Hematopoietic multipotent progenitor cell treated with erythropoietin and hydrocortisone succinate and interleukin-3 and kit ligand, for 8 days (in vitro differentiated cells): ENCODE data around the gene CERS6.
A peak's percentile ranks its signal among the peaks of the same experiment; 100 is the strongest.

Experiments
- DNase-seq: peaks from one replicate; pipeline ENCODE4 v3.0.0-alpha.2; 2015

The CERS6 gene

DNA sequence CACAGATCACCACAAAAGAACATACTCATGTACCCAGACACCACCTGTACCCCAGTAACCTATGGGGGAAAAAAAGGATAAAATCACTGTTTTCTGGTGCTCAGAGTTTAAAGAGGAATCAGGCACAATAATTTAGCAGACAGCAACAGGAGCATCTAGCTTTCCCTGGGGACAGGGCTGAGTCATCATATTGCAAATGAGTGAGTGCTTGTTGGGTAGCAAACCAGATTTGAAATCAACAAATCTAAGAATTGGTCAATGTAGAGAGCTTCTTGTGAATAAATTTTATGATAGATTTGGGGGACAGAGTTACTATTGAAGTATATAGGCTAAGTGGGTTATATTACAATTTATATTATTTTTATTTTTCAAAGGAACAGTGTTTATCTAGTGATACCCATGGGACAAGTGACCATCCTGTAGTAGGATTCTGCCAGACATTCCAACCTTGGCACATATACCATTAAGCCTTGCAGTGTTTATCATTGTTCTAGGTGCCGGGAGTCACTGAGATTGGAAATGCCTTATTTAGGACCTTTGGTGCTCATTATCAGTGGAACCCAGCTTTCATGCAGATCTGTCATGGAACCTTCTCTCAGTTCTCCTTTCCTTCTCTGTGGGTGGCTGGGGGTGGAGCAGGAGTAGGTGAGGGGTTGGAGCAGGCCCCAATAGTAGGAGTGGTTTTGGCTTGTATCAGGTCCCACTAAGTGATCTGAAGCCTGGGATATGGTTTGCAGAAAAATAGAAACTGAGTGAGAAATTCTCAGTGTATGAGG lies 117.2 kb downstream of the CERS6 start:
- DNase-seq: no peak

DNA sequence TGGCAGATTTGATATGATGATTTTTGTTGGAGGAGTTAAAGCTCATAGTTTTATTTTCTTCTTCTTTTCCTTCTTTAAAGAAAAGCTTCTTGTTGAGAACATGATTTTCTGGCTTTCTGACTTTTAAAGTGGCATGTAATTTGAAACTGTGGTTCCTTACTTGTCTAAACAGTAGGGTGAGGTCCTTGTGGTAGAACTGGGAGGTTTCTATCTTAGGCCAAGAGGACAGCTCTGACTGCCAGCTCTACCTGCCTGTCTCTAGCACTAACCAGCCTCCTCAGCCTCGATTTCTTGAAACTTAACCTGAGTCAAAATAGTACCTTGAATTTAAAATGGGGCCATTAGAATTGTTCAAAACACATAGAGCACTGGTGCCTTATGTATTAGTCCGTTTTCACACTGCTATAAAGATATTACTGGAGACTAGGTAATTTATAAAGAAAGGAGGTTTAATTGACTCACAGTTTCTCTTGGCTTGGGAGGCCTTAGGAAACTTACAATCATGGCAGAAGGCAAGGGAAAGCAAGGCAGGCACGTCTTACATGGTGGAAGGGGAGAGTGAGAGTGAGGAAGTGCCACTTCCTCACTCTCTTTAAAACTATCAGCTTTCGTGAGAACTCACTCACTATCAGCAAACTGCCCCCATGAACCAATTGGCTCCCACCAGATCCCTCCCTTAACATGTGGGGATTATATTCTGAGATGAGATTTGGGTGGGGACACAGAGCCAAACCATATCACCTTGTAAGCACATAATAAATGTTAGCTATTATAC lies 119.0 kb downstream of the CERS6 start:
- no peak for DNase-seq

DNA sequence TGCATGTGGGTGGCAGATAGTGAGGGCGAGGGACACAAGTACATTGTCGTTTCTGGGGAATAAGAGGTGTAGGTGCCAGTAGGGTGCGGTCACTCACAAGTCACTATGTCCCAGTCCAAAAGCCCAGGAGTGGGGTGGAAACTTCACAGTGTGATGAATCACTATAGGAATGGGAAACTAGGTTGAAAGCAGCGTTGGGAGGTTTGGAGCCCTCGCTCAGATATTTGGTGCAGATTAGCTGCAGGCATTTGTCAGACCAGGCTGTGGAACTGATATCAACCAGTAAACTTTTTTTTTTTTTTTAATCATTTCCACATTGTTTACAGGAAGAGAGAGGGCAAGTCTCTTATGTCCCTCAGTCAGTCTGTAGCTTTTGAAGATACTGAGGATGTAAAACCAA lies 121.8 kb downstream of the CERS6 start:
- peak; percentile 23 for DNase-seq

DNA sequence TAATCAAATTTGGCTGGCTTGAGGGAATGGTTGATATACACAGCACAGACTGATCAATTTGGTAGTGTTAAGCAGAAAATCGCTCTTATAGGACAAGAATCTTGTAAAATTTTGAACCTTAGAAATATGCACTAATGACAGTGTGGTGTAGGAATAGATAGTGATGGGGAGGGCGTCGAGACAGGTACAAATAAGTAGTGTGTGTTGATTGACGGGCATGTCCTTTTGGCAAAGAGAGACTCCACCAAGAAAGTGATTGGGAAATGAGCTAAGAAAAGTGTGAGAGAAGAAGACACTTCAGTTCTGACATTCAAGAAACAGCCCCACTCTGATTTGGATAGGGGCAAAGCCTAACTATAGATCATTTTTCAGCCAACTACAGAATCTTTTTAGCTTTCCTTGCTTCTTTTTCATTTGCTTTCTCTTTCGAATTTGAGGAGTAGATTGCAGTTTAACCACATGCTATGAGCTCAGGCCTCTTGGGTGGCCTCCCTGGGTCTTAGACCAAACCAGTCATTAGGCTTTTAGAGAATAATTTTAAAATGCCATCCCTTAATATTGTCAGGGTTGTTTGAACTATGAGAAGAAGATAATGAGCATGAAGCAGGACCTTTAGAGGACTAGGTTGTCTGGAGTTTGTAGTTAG lies 127.1 kb downstream of the CERS6 start:
- no peak for DNase-seq

DNA sequence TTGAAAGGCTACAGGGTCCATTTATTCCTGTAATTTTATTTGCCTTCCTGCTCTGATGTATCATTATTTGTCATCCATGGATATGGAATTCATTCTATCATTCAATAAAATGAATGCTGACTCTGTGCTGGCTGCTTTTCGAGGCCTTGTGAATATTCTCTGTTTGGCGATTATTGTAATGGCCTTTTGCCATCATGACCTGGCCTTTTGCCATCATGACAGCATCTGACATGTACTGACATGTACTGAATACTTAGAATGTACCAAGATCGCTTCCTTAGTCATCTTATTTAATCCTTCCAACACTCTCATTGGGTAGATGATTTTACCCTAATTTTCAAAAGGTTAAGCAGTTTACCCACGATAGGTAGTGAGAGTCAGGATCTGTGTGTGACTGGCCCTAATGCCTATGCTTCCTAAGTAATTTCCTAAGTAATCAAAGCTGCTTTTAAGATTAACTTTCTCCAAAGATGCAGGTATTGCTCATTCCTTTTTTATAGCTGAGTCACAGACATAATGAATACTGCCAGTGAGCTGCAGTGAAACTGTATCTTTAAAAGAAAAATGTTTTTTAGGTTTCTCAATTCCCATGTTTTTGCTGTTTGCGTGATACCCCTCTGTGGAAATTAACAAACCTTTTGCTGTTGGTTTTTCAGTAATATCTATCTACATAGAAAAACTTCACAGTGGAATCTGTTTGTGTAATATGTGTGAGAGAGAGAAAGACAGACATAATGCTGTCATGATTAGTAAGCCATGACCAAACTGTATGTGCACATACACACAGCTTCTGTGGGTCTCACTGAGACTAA lies 127.8 kb downstream of the CERS6 start:
- DNase-seq: peak; percentile 33

DNA sequence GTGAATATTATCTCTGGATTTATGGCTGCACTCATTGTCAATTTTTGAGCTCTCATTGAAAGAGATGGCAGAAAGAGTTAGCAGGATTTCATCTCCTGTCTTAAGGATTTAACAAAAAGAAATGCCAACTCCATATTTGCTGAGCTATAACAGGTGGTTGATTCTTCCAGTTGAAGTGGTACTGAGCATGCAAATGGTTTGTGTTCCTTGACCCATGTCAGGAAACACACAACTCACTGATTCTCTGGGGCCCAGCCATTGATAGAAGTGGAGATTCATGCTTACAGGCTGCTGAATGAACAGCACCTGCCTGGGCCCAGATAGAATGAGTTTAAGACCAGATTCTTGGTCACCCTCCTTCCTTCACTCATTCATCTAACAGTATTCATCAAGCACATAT lies 128.8 kb downstream of the CERS6 start:
- no peak for DNase-seq

DNA sequence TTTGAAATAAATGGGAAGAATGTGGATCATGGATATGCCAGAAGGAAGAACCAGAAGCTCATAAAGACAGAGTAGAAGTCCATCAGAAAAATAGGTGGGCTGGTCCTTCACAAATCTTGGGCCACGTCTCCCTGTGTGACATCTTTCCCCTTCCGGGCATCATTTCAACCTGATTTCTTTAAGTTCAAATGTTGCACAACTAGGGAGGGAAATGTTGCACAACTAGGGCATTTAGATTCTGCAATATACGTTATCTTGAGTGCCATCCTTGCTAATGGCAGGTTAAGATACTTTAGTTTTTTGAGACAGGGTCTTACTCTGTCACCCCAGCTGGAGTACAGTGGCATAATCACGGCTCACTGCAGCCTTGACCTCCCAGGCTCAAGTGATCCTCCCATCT lies 129.6 kb downstream of the CERS6 start:
- no peak for DNase-seq

DNA sequence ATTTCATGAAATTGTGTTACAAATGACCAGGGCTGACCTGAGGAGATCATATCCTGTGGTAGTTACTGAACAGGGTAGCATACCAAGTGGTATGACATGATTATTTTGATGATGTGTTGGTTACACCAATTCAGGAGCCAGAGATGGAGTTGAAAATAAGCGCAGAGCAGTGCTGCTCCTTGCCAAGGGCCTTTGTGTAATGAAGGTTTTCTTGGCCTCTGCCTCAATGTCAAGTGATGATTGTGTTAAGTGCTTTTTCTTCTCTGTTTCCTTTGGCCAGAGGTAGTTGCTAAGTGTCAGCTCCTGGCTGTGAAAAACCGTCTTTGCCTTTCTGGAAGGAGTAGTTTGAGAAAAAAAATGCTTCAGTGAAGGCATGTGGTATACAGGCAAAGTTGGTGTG lies 131.2 kb downstream of the CERS6 start:
- DNase-seq: no peak

DNA sequence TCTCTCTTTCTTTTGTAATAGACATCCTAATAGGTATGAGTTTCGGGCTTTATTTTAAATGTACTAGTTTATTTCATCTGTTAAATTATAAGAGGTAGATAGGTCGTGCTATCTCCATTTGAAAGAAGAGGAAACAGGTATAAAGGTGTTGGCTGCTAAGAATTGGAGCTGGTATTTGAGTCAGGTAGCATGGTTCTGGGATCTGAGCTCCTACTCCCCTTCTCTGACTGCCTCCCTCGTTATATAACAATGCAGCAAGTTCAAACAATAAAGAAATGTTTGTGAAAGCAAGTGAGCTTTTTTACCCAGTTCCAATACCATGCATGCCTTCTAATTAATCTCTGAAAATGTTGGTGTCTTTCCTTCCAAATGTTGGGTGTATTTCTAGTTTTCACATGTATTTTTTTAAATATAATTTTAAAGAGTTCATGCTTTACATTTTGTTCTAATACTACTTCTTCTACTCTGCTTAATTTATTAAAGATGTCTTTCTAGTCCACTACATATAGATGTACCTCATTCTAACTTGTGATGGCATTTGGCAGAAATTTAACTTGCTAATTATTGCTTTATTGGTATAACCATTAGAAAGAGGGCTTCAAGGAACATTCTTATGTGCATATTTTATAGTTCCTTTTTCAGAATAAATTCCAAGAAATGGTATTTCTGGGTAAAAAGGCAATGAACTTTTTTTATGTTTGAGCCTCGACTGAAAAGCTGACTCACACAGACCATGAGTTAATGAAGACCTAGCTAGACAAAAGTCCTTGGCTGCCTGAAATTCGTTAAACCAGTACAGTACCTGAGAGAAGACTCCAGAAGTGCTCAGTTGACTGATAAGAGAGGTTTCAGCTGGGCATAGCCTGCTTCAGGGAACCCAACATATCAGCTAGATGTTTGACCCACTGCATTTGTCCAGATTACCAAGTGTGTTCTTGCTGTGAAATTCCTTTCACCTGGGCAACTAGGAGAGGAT lies 133.5 kb downstream of the CERS6 start:
- peak; percentile 56 for DNase-seq

DNA sequence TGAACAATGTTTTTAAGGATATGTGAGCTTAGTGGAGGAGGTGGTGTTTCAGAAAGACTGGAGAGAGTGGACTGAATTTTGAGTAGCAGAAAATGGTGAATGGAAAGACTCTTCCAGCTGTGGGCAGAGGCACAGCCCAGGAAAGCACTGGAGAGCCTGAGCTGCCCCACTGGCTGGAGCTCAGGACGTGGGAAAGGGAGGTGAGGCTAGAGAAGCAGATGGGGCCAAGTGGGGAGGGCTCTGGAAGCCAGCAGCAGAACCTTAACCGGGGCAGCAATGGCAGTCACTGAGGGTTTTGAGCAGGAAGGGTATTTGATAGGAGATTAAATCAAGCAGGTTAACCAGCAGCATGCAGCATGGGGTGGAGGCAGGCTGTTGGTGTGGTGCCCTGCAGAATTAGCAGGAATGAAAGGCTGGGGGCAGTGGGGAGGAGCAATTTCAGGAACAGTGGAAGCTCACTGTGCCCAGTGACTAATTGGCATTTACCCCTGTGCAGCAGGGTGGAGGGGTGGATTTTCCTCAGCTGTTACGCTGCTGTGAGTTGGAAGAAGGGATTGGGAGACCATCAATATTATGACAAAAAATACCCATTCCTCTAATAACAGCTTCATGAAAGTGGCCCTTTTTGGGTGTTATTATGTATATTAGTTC lies 136.2 kb downstream of the CERS6 start:
- DNase-seq: no peak

DNA sequence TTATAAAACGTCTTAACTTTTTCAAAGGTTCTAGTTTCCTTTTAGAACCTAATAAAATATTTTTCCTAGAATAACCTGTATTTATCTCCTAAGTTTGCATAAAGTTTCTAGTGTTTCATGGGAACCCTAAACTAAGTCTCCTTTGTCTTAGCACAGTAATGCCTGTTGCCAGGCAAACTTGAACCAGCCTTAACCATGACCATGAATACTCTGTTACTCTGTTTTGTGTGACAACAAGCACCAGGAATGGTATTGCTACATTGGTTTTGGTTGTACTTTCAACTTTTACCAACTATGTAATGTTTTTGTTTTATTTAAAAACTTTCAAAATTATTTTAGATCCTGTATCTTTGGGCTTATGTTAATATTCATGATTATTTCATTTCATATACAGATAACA lies 137.6 kb downstream of the CERS6 start:
- no peak for DNase-seq

DNA sequence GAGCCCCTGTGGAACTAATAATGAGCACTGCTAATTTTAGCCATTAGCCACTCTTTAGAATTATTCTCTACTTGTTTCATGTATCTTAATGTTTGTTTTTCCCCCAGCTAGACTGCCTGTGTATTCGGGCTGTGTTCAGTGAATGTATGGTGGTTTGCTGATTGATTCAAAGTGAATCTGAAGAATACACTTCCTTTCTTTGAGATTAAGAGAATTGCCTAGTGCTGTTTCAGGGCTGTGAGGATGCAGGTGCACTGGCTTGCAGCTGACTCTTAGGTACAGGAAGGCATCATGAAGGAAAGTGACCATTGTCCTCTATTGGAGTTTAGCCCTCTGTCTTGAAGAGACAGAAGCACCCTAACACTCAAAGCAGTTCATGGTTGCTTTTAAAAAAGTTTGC lies 138.7 kb downstream of the CERS6 start:
- DNase-seq: no peak

DNA sequence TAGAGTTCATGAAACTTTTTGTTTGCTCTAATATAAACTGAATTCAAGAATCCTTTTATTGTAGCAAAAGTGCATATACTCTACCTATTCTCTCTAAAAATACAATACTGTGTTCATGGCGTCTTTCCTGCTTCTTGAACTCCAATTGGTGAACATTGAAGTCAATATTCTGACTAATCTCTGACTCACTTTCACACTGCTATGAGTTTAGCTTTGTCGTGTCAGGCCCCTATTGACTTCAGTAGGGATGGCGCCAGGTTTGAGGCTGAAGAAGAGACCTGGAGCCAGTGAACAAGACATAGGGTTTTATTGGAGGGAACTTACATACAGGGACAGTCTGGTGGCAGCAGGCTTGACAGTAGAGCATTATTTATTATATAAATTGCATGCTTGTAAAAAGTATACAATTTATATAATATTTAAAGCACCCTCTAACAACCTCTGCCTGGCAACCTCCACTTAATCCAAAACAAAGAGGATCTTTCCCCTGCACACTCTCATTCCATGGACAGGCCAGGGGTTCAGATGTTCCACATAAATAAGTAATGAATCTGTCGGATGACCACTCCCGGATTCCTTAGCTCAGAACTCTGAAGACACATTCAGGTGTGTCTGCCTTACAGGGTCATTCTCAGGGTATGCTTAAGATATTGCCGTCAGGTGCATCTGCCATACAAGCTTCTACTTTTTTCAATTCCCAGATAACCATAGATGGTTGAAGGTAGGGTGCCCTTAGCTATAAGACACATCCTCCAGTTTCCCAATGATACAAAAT lies 141.0 kb downstream of the CERS6 start:
- no peak for DNase-seq

DNA sequence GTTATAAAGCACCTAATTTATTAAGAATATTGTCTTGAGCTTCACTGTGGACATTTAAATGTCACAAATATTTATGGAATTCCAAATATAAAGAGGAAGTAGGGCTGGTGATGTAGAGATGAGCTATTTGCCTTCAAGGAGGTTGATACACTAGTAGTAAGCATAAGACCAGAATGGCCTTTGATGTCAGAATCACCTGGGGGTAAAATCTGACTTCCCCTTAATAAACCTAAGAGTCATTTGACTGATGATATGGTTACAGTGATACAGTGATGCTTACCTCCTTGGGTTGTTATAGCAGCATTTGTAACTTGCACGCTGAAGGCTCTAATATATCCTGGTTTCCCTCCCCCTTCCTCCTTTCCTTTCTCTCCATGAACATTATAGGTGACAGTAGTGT lies 143.7 kb downstream of the CERS6 start:
- no peak for DNase-seq

DNA sequence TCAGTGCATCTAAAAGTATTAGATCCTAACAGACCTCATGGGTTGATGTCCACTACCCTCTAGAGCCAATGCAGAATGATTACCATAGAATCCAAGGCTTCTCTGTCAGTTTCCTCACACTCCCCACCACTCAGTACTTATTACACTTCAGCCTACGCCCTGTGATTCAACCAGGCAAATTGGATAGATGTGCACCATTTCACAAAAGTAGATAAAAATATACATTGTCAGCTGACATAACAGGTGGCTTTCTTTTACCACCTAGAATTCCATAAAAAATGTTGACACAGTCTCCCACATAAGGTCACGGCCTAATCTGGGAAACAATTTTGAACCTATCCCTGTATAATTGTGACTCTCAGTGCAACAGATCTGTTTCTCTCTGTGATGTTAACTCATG lies 144.9 kb downstream of the CERS6 start:
- no peak for DNase-seq

DNA sequence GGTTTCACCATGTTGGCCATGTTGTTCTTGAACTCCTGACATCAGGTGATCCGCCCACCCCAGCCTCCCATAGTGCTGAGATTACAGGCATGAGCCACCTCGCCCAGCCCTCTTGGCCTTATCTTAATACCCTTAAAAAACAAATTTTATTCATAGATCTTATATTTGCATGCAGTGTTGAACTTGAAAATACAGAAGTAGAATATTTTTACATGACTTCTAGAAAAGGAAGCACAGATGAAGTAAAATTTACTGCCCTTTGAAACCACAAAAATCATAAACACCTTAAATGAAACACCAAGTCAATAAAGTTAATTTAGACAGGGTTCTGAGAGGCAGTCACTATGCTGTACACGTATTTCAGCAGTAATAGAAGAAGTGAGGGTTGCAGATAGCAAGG lies 145.7 kb downstream of the CERS6 start:
- DNase-seq: no peak

DNA sequence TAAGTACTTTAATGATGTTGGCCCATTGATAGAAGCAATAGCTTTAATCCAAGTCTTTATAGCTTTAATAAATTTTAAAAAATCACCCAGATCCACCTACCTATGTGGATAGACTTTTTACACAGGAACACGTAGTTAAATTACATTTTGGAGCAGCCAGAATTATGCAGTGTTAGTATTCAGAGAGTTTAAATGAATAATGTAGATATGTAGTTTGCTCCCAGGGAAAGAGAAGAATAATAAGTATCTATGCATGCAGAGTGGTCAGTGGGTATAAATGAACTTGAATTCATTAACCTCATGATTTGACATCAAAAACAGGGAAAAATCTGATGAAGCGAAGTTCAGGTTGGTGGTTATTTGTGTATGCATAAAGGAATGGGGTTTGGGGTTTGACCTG lies 146.3 kb downstream of the CERS6 start:
- DNase-seq: no peak

DNA sequence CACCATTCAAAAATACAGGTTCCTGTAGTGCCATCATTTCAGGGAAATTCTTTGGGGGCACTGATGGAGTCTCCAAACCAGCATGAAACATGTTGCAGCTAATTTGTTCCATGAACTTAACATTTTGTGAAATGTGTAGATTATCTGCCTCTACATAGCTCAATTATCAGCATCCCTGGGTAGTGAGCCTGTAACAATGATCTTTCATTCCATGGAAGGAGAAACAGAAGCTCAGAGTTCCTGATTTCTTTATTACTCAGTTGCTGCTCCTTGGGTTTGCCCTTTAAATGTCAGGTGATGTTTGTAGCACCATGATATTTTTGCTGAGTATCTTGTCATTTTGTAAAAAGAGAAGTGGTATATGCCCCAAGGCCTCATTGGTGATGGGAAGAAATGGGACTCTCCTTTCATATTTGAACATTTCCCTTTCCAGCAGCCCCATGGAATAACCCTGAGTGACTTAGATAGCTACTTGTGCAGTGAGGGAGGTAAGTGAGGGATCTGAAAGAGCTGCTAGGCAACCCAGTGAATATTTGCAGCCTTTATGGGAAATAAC lies 146.9 kb downstream of the CERS6 start:
- no peak for DNase-seq

DNA sequence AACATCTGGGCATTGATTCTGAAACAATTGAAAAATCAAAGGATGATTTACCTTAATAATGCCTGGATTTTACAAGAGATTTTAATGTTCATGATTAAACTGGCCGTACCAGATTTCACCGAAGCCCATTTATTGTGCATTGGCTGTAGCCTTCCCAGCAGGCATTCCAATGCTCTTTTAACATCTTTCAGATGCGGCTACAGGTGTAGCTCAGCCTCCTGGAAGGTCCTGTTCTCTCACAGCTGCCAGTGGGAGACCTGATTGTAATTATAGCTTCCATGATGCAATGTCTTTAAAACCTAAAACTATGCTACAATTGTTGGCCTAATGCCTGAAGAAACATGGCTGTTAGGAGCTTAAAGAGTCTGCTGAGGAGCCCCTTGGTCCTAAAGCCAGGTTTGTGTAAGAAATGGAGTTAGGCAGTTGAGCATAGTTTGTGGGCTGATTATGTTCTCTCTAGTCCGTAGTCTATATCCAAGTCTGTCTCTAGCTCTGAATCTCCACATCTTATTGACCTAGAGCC lies 147.4 kb downstream of the CERS6 start:
- DNase-seq: no peak

DNA sequence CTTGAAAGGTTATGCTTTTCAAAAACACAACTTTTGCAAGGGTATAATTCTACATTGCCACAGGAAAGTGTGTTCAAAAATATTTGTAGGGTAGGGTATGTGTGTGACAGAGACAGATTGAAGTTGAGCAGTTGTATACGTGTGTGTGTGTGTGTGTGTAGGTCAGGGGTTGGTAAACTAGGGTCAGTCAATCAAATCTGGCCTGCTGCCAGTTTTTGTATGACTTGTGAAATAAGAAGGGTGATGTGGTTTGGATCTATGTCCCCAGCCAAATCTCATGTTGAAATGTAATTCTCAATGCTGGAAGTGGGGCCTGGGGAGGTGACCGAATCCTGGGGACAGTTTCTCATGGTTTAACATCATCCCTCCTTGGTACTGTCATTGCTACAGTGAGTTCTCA lies 148.2 kb downstream of the CERS6 start:
- no peak for DNase-seq
